GM19025 (cell line): Measurements from ENCODE around the gene UBE2J1.
"Not testable (repeated sequence)": the region's sequence is repeated elsewhere in the genome, so short reads cannot be mapped to it uniquely, and the experiment has no call there.

Source experiments
- ATAC-seq: cut with Tn5 transposase; IDR thresholded peaks from one replicate; pipeline ENCODE4 v1.9.1; 2021; ENCODE audit warnings: mild to moderate bottlenecking, low read depth, moderate library complexity; ENCODE audit not compliant: unreplicated experiment

Gene UBE2J1, protein sequence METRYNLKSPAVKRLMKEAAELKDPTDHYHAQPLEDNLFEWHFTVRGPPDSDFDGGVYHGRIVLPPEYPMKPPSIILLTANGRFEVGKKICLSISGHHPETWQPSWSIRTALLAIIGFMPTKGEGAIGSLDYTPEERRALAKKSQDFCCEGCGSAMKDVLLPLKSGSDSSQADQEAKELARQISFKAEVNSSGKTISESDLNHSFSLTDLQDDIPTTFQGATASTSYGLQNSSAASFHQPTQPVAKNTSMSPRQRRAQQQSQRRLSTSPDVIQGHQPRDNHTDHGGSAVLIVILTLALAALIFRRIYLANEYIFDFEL

GRCh38 chr6:89352278-89353117 is at the start of gene UBE2J1:
Gene UBE2J1 (minus strand): TSS chr6:89352722. CDS start chr6:89352569, 153 bp downstream.
- ATAC-seq = peak; percentile 55

GRCh38 chr6:89400912-89401399 is 48.4 kb upstream of the UBE2J1 start:
- ATAC-seq = no peak

DNA sequence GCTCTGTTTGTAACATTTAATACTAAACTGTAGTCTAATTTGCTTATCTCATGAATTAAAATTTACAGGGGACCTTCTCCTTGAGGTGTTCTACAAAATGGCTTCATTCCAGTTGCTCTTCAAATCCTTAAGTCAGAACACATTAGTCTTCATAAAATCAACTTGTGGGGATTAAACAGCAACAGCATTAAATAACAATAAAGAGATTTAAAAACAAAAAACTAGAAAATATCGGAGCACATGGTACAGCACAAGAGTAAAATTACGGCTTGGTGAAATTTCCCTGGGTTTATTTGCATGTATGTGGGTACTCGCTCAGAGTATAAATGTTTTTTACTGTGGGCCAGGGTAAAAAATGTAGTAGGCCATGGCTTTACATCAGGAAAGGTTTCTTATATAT is 47.5 kb upstream of the UBE2J1 start:
- no peak for ATAC-seq

DNA sequence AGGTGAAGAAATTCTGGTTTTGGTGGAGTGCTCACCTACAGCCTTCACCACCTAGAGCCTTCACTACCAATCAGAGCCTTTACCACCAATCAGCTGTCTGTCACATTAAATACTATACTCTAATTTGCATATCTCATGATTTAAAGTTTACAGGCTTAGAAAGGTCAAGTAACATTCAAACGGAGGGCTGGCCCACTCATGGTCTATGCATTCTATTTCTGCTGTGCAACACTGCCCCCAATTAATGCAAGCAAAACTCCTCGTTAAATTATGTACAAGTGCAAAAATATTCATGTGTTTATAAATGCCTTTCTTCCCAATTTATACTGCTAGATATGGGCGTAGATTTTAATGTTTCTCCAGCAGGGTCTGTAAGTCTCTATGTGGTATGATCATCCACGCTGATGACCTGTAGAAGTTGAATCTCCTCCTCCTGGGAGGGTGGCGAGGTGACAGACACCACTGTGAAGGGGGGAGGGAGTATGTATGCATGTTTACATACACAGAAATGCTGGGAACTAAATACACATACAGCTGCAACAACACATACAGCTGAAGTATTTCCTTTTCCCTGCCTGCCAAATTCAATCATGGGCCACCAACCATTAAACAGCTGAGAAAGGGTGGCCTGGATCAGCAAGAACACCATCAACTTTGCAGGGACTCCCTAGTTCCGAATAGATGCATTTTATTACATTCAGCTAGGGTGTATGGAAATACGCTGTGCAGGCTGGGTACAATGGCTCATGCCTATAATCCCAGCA is 46.4 kb upstream of the UBE2J1 start:
- ATAC-seq = no peak

- not testable (repeated sequence) for ATAC-seq
These were observed 45.4 kb upstream of the UBE2J1 start for GRCh38 chr6:89397884-89398283.

DNA sequence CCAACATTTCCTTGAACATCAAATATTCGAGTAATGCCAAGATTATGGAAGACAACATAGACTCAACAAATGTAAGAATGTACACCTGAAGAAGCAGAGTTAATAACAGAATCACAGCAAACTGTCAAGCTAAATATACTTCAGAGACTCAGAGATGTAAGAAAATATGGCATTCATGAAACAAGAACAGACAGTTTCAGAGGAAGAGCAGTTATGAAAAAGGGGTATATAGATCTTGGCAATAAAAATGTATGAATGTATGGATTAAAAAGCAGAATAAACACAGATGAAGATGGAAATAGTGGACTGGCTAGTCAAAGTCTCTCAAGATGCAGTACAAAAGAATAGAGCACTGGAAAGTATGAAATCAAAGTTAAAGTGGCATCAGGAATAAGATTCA is 41.1 kb upstream of the UBE2J1 start:
- no peak for ATAC-seq

GRCh38 chr6:89392823-89393222 is 40.3 kb upstream of the UBE2J1 start:
- ATAC-seq = no peak

GRCh38 chr6:89388846-89389245 is 36.3 kb upstream of the UBE2J1 start:
- ATAC-seq = no peak

GRCh38 chr6:89387516-89388201 is 35.1 kb upstream of the UBE2J1 start:
- peak; percentile 96 for ATAC-seq

GRCh38 chr6:89386917-89387491 is 34.5 kb upstream of the UBE2J1 start:
- ATAC-seq = peak; percentile 28

GRCh38 chr6:89385846-89386245 is 33.3 kb upstream of the UBE2J1 start:
- ATAC-seq = no peak

DNA sequence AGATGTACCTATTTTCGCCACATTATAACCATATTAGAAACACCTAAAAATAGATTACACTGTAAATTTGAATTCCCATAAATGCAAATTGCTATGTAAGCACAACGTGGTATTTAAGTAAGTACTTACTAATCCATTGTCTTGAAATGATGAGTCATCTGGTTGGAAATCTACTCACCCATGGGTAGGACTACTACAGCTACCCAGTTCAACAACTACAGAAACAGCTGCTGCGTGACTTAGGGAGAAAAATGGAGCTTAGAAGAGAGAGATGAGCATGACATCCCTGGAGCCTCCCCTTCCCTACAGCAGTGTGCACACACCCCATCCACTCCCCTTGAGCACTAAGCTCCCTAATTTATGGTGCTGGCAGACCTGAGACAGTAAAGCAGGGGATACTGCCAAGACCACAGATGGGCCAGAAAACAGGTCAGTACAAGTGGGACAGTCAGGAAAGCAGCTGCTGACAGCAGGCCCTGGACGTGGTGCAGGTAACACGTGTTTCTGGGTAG is 32.7 kb upstream of the UBE2J1 start:
- ATAC-seq = no peak

- no peak for ATAC-seq
These were observed 28.5 kb upstream of the UBE2J1 start for GRCh38 chr6:89381031-89381430.

DNA sequence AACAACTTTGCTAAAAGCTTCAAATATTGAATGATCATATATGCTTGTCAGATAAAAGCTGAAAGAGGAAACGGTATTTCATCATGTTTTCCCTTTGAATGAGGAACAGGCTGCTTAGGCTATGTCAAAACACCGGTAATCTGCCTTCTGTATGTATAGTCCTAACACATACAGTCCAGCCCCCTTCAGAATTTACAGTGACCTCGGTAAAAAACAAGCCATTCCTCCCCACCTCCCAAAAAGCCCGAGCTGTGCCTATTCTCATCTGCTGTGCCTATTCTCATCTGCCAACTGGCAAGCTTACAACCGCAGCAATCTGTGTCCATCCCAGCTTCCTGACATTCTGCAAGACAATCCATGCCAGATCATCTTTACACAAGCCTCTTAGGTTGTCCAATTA is 26.8 kb upstream of the UBE2J1 start:
- ATAC-seq = no peak

- no peak for ATAC-seq
These were observed 26.1 kb upstream of the UBE2J1 start for GRCh38 chr6:89378628-89379027.

DNA sequence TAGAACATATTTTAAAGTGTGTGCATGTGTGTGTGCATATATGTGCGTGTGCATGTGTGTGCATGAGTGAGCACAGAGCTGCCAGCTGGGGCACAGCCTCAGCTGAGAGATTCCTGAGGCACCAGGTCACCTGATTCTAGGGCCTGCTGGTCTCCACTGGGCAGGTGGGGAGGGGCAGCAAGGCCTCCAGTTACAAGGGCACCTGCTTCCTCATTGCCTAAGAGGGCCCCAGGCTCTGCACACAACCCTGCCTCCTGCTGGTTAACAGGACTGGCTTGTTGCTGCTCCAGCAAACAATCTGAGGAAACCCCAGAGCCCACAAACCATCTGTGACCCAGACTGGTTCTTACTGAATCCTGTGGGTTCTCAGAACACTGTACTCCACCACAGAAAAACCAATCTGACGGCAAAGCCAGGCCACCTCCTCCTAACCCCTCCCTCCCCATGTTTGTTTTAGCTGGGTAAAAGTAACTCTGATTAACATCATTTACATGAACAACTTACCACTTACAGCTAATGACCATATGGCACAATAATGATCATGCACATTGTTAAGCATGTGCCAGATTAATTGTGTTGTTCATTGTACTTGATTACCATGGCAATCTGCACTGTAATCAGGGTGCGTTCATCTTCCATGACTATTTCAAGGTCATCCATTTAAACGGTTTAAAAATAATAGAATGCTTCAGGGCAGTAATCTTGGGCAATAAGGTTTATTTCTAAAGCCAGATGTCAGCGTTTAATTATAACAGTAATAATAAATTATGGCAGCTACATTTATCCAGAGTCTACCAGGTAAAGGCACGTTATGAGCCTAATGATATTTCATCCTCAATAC is 23.1 kb upstream of the UBE2J1 start:
- ATAC-seq = peak; percentile 64

- peak; percentile 36 for ATAC-seq
These were observed 20.0 kb upstream of the UBE2J1 start for GRCh38 chr6:89372506-89372901.

- ATAC-seq = peak; percentile 69
These were observed 19.5 kb upstream of the UBE2J1 start for GRCh38 chr6:89371849-89372505.
